GM23338 (cell line): ENCODE results near the gene DMKN.

Source experiments
- CTCF ChIP-seq, 2 experiments: fragments of 200-600 bp in 1 of 2; sonication (generic) in 1 of 2; conservative IDR thresholded peaks; 2 replicates each; pipeline versions ENCODE4 v1.5.1 to v1.6.1; 2016 to 2017; ENCODE audit warnings: antibody characterized with exemption in 2 of 2, low read depth in 2 of 2, mild to moderate bottlenecking in 2 of 2, moderate library complexity in 1 of 2
- ETS1 ChIP-seq: IDR thresholded peaks from 2 replicates; pipeline ENCODE4 v1.6.1; 2016; ENCODE audit warnings: antibody characterized with exemption
- POLR2AphosphoS5 ChIP-seq: IDR thresholded peaks from 2 replicates; pipeline ENCODE4 v1.6.1; 2016; ENCODE audit warnings: antibody characterized with exemption, low read depth

GRCh38 chr19:35529241-35530218, 16.1 kb upstream of the DMKN start:
- no peak for TF ChIP-seq ETS1
- TF ChIP-seq CTCF (conservative IDR thresholded peaks at IDR 0.05; ENCODE audit: low read depth in 2 of 2), result no peak
- TF ChIP-seq POLR2AphosphoS5, result no peak
